Gastrocnemius medialis (tissue), 4 donors: Measurements from ENCODE around the gene RNF182.

Experiments used
- POLR2A ChIP-seq, 2 donors: fragments of 450-650 bp; IDR thresholded peaks; one replicate each; pipeline ENCODE4 v1.6.1; 2017; ENCODE audit warnings: antibody characterized with exemption in 2 of 2, mild to moderate bottlenecking in 2 of 2, moderate library complexity in 2 of 2
- TF ChIP-seq, protein P1 (sequence below), 5 experiments: fragments of 450-650 bp in 3 of 5; fragments of 200-600 bp in 2 of 5; sonication (generic) in 2 of 5; IDR thresholded peaks in 4 of 5; conservative IDR thresholded peaks in 1 of 5; 1 replicate in 4 of 5; 2 replicates in 1 of 5; pipeline ENCODE4 v1.5.1; 2016 to 2019; ENCODE audit warnings: antibody characterized with exemption in 5 of 5, mild to moderate bottlenecking in 3 of 5, moderate library complexity in 3 of 5

DNA sequence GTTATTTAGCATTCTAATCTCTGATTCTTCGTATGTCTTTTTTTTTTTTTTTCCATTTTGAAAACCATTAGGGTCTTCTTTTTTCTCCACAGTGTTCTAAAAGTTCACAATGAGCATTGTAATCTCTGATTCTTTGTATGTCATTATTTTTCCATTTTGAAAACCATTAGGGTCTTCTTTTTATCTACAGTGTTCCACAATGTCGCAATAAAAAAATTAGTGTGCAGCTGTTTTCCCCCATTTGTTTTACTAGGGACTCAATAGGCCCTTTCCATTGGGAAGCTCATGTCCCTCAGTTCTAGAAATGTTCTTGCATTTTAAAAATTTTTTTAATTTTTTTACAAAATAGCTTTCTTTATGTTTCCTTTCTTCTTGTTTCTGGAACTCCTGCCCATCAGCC, 64.2 kb downstream of the RNF182 start:
- TF ChIP-seq, protein P1, sequence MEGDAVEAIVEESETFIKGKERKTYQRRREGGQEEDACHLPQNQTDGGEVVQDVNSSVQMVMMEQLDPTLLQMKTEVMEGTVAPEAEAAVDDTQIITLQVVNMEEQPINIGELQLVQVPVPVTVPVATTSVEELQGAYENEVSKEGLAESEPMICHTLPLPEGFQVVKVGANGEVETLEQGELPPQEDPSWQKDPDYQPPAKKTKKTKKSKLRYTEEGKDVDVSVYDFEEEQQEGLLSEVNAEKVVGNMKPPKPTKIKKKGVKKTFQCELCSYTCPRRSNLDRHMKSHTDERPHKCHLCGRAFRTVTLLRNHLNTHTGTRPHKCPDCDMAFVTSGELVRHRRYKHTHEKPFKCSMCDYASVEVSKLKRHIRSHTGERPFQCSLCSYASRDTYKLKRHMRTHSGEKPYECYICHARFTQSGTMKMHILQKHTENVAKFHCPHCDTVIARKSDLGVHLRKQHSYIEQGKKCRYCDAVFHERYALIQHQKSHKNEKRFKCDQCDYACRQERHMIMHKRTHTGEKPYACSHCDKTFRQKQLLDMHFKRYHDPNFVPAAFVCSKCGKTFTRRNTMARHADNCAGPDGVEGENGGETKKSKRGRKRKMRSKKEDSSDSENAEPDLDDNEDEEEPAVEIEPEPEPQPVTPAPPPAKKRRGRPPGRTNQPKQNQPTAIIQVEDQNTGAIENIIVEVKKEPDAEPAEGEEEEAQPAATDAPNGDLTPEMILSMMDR (IDR thresholded peaks at IDR 0.05 in 4 of 5, conservative IDR thresholded peaks at IDR 0.05 in 1 of 5) = no peak
- no peak for TF ChIP-seq POLR2A (IDR thresholded peaks at IDR 0.05)
